HG03469 (cell line): ENCODE measurements around the gene MOGAT1.
"Not testable (repeated sequence)": the region's sequence is repeated elsewhere in the genome, so short reads cannot be mapped to it uniquely, and the experiment has no call there.

Experiments used
- ATAC-seq: cut with Tn5 transposase; IDR thresholded peaks from one replicate; pipeline ENCODE4 v1.9.1; 2021; ENCODE audit warnings: mild to moderate bottlenecking, moderate library complexity, moderate number of reproducible peaks; ENCODE audit not compliant: unreplicated experiment

Gene MOGAT1

DNA sequence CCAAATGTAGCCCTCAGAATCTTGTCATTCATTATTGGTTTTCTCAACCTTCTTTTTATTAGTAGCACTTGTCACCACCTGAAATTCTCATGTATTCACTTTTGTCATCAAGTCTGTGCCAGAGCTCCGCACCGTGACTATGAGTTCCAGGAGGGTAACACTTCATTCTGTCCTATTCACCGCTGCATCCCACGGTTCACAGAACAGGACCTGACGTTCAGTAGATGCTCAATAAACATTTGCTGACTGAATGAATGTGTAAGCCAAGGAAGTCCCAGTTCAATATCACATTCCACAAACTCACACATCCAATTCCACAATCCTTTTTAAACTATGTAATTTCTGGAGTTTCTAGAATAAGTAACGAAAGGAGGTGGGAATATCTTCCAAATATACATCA lies 65.5 kb downstream of the MOGAT1 start:
- no peak for ATAC-seq

GRCh38 chr2:222738312-222738711 lies 66.9 kb downstream of the MOGAT1 start:
- no peak for ATAC-seq

DNA sequence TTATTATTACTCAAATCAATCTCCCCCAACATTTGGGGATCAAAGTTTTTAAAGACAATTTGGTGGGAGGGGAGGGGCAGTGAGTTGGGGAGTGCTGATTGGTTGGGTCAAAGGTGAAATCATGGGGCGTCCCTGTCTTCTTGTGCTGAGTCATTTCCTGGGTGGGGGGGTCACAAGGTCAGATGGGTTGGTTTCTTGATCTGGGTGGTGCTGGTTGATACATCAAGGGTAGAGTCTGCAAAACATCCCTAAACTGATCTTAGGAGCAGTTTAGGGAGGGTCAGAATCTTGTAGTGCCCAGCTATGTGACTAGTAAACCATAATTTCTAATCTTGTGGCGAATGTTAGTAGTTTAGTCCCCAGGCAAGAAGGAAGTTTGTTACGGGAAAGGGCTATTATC lies 67.4 kb downstream of the MOGAT1 start:
- no peak for ATAC-seq

GRCh38 chr2:222739939-222740338 lies 68.5 kb downstream of the MOGAT1 start:
- ATAC-seq = no peak

GRCh38 chr2:222743251-222743812 lies 71.9 kb downstream of the MOGAT1 start:
- ATAC-seq = no peak

- ATAC-seq = no peak
Observed at GRCh38 chr2:222745836-222746559, 74.5 kb downstream of the MOGAT1 start.

DNA sequence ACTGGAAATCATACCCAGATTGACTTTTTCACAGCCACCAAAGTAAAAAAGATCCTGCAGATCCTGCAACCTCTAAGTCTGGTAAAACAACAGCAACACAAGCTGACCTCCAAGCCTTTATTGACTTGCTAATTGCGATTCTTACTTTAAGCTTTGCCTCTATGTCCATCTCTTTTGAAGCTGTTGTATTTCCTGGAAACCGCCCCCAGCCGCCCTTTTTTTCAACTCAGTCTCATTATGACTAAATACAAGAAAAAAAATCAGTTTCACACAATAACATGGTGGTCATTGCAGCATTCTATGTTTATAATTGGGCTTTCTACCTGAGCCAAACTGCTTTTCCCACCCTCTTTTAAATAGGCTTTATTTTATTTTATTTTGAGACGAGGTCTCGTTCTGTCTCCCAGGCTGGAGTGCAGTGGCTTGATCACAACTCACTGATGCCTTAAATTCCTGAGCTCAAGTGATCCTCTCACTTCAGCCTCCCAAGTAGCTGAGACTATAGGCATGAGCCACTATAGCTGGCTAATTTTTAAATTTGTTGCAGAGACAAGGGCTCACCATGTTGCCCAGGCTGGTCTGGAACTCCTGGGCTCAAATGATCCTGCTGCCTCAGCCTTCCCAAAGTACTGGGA lies 76.2 kb downstream of the MOGAT1 start:
- peak; percentile 74 for ATAC-seq

GRCh38 chr2:222750533-222750932 lies 79.1 kb downstream of the MOGAT1 start:
- no peak for ATAC-seq

DNA sequence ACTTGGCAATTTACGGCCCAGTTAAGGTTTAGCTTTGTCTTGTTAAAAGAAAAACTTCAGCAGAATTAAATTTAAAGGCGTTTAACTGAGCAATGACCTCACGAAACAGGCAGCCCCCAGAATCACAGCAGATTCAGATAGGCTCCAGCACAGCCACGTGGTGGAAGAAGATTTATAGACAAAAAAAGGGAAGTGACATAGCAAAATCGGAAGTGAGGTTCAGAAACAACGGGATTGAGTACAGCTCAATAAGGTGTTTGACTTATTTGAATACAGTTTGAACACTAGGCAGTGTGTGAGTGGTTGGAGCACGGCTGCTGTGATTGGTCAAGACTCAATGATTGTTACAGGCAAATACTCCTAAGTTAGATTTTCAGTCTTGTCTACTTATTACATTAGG lies 79.8 kb downstream of the MOGAT1 start:
- ATAC-seq = no peak

- no peak for ATAC-seq
Observed at GRCh38 chr2:222751821-222752719, 80.6 kb downstream of the MOGAT1 start.

DNA sequence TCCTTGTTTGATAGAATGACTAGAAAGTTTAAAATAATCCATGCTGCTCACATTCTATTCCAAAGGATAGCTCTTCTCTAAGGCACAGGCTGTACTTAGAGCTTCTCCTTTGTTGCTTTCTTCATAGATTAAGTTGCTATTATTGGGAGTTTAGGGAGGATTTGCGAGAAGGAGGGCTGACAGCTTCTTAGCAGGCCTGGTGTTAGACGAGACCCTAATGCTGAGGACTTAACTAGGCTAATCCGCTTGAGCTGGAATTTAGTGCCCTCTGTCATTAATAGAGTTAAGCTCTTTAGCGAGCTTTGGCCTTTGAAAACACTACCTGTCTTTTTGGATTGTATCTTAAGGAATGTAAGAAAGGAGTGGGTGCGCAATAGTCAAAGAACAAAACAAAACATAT lies 81.3 kb downstream of the MOGAT1 start:
- ATAC-seq = no peak

DNA sequence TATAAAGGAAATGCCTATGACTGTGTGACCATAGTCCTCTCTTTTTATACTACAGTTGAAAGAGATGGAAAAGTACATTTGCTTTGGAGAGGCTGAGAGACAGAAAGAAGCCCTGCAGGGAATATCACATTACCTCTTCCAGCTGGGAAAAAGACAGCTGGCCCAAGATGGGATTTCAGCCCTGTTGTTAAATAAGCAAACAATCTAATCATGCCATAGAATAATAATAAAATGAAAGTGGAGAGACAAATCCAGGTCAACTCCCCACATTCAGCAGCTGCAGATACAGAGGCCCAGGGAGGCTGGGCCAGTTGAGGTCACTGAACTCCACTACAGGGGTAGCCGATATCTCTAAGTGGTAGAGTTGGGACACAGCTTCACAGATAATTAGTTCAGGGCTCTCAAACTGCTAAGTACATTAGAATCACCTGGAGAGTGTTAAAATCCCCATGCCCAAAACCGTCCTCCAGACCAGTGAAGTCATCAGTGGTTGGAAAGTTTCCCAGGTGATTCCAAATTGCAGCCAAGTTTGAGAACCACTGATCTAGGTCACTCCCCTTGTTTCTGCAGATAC lies 81.9 kb downstream of the MOGAT1 start:
- ATAC-seq = no peak

GRCh38 chr2:222754324-222754930 lies 83.0 kb downstream of the MOGAT1 start:
- ATAC-seq = no peak

- ATAC-seq = not testable (repeated sequence)
Observed at GRCh38 chr2:222755593-222755992, 84.1 kb downstream of the MOGAT1 start.

- no peak for ATAC-seq
Observed at GRCh38 chr2:222756362-222756831, 84.9 kb downstream of the MOGAT1 start.

- ATAC-seq = no peak
Observed at GRCh38 chr2:222756951-222757650, 85.6 kb downstream of the MOGAT1 start.
